IPS DF 19.7 (cell line): ENCODE data around the gene SUSD1.
"Not testable (repeated sequence)": the region's sequence is repeated elsewhere in the genome, so short reads cannot be mapped to it uniquely, and the experiment has no call there.

ENCODE experiments used
- DNase-seq: peaks from one replicate; pipeline ENCODE4 v3.0.0-alpha.2; 2013; ENCODE audit warnings: low read depth, low spot score

SUSD1 gene

GRCh38 chr9:112129246-112129645 is 45.9 kb downstream of the SUSD1 start:
- no peak for DNase-seq

GRCh38 chr9:112128399-112128798 is 46.7 kb downstream of the SUSD1 start:
- DNase-seq = not testable (repeated sequence)

- no peak for DNase-seq
Measured at GRCh38 chr9:112127281-112127680, 47.8 kb downstream of the SUSD1 start.

- DNase-seq = no peak
Measured at GRCh38 chr9:112125951-112126388, 49.1 kb downstream of the SUSD1 start.

GRCh38 chr9:112124156-112124555 is 50.9 kb downstream of the SUSD1 start:
- DNase-seq = no peak

DNA sequence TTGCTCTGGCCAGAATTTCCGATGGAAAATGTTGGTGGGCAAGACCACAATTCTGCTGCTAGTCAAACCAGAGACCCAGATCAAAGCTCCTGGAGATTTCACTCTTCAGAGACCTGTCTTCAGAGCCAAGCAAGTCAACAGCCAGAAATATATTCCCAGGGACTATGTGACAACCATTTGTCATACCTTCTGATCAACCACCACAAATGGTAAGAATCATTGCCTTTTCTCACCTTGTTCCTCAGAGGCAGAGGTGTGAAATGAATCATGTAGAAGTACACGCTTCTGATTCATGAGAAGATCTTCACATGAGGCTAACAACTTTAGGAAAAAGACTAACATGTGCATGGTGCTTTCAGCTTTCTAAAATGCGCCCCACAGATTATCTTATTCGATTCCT is 53.5 kb downstream of the SUSD1 start:
- no peak for DNase-seq

- DNase-seq = no peak
Measured at GRCh38 chr9:112120439-112120925, 54.6 kb downstream of the SUSD1 start.

DNA sequence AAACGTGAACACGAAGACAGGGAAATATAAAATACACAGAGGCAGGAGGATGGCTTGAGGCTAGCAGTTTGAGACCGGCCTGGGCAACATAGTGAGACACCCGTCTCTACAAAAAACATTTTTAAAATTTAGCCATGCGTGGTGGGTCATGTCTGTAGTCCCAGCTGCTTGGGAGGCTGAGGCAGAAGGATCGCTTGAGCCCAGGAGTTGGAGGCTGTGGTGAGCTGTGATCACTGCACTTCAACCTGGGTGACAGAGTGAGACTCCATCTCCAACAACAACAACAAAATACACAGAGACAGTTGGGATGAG is 55.1 kb downstream of the SUSD1 start:
- DNase-seq = no peak

- no peak for DNase-seq
Measured at GRCh38 chr9:112119225-112120029, 55.7 kb downstream of the SUSD1 start.

- DNase-seq = no peak
Measured at GRCh38 chr9:112118009-112118408, 57.1 kb downstream of the SUSD1 start.

- DNase-seq = no peak
Measured at GRCh38 chr9:112115970-112116753, 58.9 kb downstream of the SUSD1 start.

- DNase-seq = no peak
Measured at GRCh38 chr9:112115109-112115508, 60.0 kb downstream of the SUSD1 start.

- no peak for DNase-seq
Measured at GRCh38 chr9:112112941-112113681, 62.0 kb downstream of the SUSD1 start.

DNA sequence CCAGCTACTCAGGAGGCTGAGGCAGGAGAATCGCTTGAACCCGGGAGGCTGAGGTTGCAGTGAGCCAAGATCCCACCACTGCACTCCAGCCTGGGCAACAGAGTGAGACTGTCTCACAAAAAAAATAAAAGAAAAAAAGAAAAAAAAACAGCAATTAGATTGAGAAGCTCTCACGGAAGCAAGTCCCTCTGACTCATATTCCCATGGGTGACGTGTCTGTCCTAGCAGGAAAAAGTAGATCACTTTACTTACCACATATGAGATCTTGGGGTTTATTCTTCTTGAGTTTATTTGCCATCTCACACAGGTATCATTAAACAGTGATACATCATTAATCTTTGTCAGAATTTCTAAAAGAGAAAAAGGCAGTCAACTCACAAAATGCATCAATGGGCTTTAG is 62.6 kb downstream of the SUSD1 start:
- no peak for DNase-seq

GRCh38 chr9:112111461-112111860 is 63.6 kb downstream of the SUSD1 start:
- no peak for DNase-seq

DNA sequence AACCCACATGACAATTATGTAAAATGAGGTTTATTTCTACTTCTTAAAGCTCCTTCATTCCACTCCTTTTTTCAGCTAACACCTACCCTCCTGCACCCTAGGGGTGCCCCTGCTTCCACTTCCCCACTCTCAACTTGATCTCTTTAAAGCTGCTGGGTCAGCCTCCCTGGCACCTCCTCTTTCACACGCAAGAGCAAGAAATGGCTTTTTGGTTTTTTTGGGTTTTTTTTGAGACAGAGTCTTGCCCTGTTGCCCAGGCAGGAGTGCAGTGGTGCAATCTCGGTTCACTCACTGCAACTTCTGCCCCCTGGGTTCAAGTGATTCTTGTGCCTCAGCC is 64.4 kb downstream of the SUSD1 start:
- no peak for DNase-seq

- DNase-seq = no peak
Measured at GRCh38 chr9:112110094-112110776, 64.9 kb downstream of the SUSD1 start.

- DNase-seq = no peak
Measured at GRCh38 chr9:112104901-112105300, 70.2 kb downstream of the SUSD1 start.

DNA sequence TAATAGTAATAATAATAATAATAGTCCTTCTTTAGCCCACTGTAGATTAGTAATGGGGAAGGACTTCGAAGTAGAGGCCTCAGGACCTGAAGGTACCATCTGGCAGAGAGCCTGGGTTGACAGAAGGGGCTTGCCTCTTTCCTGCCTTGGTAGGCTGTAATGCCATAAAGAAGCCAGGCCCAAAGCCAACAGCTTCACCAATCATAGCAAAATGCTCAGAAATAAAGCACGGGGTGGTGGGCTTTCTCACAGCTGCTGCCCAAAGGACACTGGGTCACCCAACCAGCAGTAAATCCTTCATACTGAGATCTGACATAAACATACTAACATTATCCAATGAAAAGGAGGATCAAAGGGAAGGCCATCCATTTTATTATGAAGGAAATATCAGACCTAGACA is 70.7 kb downstream of the SUSD1 start:
- DNase-seq = no peak

- no peak for DNase-seq
Measured at GRCh38 chr9:112103405-112103804, 71.7 kb downstream of the SUSD1 start.
